ENCODE results near the gene SLC26A3.

DNA sequence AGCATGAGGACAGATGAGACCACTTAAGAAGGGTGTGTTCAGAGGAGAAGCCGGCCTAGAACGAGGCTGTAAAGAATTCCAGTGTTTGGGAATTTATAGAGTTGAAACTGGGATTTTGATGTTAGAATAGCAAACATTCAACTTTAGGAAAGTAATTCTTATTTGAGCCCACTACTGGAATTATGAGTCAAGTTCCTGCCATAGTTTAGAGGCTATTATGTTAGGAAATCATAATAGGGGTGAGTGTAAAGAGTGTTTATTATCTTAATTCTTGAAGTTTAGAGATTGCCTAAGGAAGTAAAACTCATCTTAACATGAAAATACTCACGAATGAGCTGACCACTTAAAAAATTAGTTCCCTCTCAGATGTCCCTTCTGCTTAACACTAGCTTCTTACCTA is 57.0 kb downstream of the SLC26A3 start:
- TF ChIP-seq CTCF (IDR thresholded peaks at IDR 0.05) (no peak), POLR2A (IDR thresholded peaks at IDR 0.05) (no peak)

Measured in uterus (tissue), 2 donors.